MM.1S (cell line): ENCODE data around the gene STIL.

ENCODE experiments used
- DNase-seq: peaks from one replicate; pipeline ENCODE4 v3.0.0-alpha.2; 2015
- H2AFZ ChIP-seq: fragments of 300-600 bp; sonication (generic); 2 replicates; pipeline ENCODE4 v1.6.0; 2016; ENCODE audit warnings: antibody characterized with exemption, low read length
- H3F3A ChIP-seq: fragments of 300-600 bp; sonication (generic); 2 replicates; pipeline ENCODE4 v1.6.1; 2016; ENCODE audit warnings: mild to moderate bottlenecking, antibody characterized with exemption, low read length, moderate library complexity, mixed read lengths; ENCODE audit not compliant: insufficient read depth
- H3K27ac ChIP-seq: fragments of 300-600 bp; sonication (generic); 2 replicates; pipeline ENCODE4 v1.5.1; 2016; ENCODE audit warnings: mild to moderate bottlenecking, low read length
- H3K27me3 ChIP-seq: fragments of 300-600 bp; sonication (generic); replicated peaks from 2 replicates; pipeline ENCODE4 v1.6.0; 2016; ENCODE audit warnings: low read length; ENCODE audit not compliant: insufficient read depth
- H3K36me3 ChIP-seq: fragments of 300-600 bp; sonication (generic); replicated peaks from 2 replicates; pipeline ENCODE4 v1.6.1; 2016; ENCODE audit warnings: mild to moderate bottlenecking, low read length, mixed read lengths; ENCODE audit not compliant: insufficient read depth
- H3K4me1 ChIP-seq: fragments of 300-600 bp; sonication (generic); 2 replicates; pipeline ENCODE4 v1.6.1; 2016; ENCODE audit warnings: low read length, mixed read lengths
- H3K4me2 ChIP-seq: fragments of 300-600 bp; sonication (generic); 2 replicates; pipeline ENCODE4 v1.6.0; 2016; ENCODE audit warnings: low read depth, low read length
- H3K4me3 ChIP-seq: fragments of 300-600 bp; sonication (generic); 2 replicates; pipeline ENCODE4 v1.5.1; 2016; ENCODE audit warnings: low read length, mixed read lengths
- H3K79me2 ChIP-seq: fragments of 300-600 bp; sonication (generic); 2 replicates; pipeline ENCODE4 v1.6.1; 2016; ENCODE audit warnings: mixed run types, low read length, mixed read lengths
- H3K9ac ChIP-seq: fragments of 300-600 bp; sonication (generic); 2 replicates; pipeline ENCODE4 v1.6.1; 2016; ENCODE audit warnings: low read length, mixed read lengths
- H3K9me2 ChIP-seq: fragments of 300-600 bp; sonication (generic); replicated peaks from 2 replicates; pipeline ENCODE4 v1.6.1; 2016; ENCODE audit warnings: mild to moderate bottlenecking, low read length, mixed read lengths; ENCODE audit not compliant: insufficient read depth
- H3K9me3 ChIP-seq: fragments of 300-600 bp; sonication (generic); replicated peaks from 2 replicates; pipeline ENCODE4 v1.6.1; 2016; ENCODE audit warnings: mild to moderate bottlenecking, low read length, mixed read lengths; ENCODE audit not compliant: insufficient read depth
- H4K20me1 ChIP-seq: fragments of 300-600 bp; sonication (generic); 2 replicates; pipeline ENCODE4 v1.6.1; 2016; ENCODE audit warnings: mild to moderate bottlenecking, low read length, moderate library complexity, mixed read lengths; ENCODE audit not compliant: insufficient read depth
- CTCF ChIP-seq: fragments of 300-600 bp; sonication (generic); IDR thresholded peaks from 2 replicates; pipeline ENCODE4 v1.5.1; 2016; ENCODE audit warnings: antibody characterized with exemption, low read length, mixed read lengths
- EZH2 ChIP-seq: fragments of 300-600 bp; sonication (generic); optimal IDR thresholded peaks from 2 replicates; pipeline ENCODE3; 2017; ENCODE audit warnings: low read depth, mild to moderate bottlenecking, antibody characterized with exemption, low read length, mixed read lengths
- EZH2phosphoT487 ChIP-seq: fragments of 300-600 bp; sonication (generic); IDR thresholded peaks from 2 replicates; pipeline ENCODE4 v1.6.1; 2018; ENCODE audit warnings: antibody characterized with exemption, low read length

Gene STIL

GRCh38 chr1:47338249-47339077 is 24.5 kb upstream of the STIL start:
- Histone ChIP-seq H3K4me3 (no peak overlapping the region), H3K4me1 (0 out of 2 replicates have a peak, but pooled peaks cover 3% of the 10 kb centered on the region), H3K79me2 (peaks cover 80% of the 10 kb centered on the region), H4K20me1 (no peaks in the 10 kb centered on the region), H3K4me2 (no peak overlapping the region), H2AFZ (no peak overlapping the region), H3F3A (peaks cover 10% of the 10 kb centered on the region), H3K27me3 (no peaks in the 10 kb centered on the region), H3K9ac (no peak overlapping the region), H3K36me3 (no peaks in the 10 kb centered on the region), H3K9me2 (no peaks in the 10 kb centered on the region), H3K27ac (no peak overlapping the region), H3K9me3 (no peaks in the 10 kb centered on the region)
- no peak for TF ChIP-seq EZH2
- no peak for TF ChIP-seq CTCF
- TF ChIP-seq EZH2phosphoT487: no peak
- DNase-seq: no peak

- TF ChIP-seq EZH2 (no peak), CTCF (no peak), EZH2phosphoT487 (no peak)
- no peaks in the 10 kb centered on the region for H3K9me3 ChIP-seq
- no peaks in the 10 kb centered on the region for H3K36me3 ChIP-seq
- no peak overlapping the region for H3K4me3 ChIP-seq
- H4K20me1 ChIP-seq: no peaks in the 10 kb centered on the region
- peaks cover 77% of the 10 kb centered on the region for H3K79me2 ChIP-seq
- no peak overlapping the region for H3K4me2 ChIP-seq
- no peak overlapping the region for H3K27ac ChIP-seq
- H3F3A ChIP-seq: peaks cover 21% of the 10 kb centered on the region
- no peaks in the 10 kb centered on the region for H3K9me2 ChIP-seq
- peaks cover 8% of the 10 kb centered on the region for H3K4me1 ChIP-seq
- no peaks in the 10 kb centered on the region for H3K27me3 ChIP-seq
- DNase-seq: no peak
- H3K9ac ChIP-seq: no peak overlapping the region
- no peak overlapping the region for H2AFZ ChIP-seq
These were observed 23.4 kb upstream of the STIL start for GRCh38 chr1:47337350-47337749.

- DNase-seq: no peak
- peak overlapping the region; percentile 68 for H2AFZ ChIP-seq
- TF ChIP-seq EZH2phosphoT487 (no peak), EZH2 (no peak), CTCF (no peak)
- no peaks in the 10 kb centered on the region for H3K36me3 ChIP-seq
- peak overlapping the region; percentile 83 for H3K4me3 ChIP-seq
- peaks cover 15% of the 10 kb centered on the region for H3K4me1 ChIP-seq
- H3K79me2 ChIP-seq: peaks cover 56% of the 10 kb centered on the region
- H3K4me2 ChIP-seq: peak overlapping the region; percentile 70
- H3K9me3 ChIP-seq: no peaks in the 10 kb centered on the region
- H4K20me1 ChIP-seq: no peaks in the 10 kb centered on the region
- no peaks in the 10 kb centered on the region for H3K9me2 ChIP-seq
- no peaks in the 10 kb centered on the region for H3K27me3 ChIP-seq
- H3K9ac ChIP-seq: peak overlapping the region; percentile 96
- H3K27ac ChIP-seq: peak overlapping the region; percentile 95; the same call in 1 of the 2 replicates
- peaks cover 26% of the 10 kb centered on the region for H3F3A ChIP-seq
These were observed 21.0 kb upstream of the STIL start for GRCh38 chr1:47334765-47335435.
